22Rv1 (cell line): Measurements from ENCODE around the gene TBC1D5.

Experiments used
- CTCF ChIP-seq: fragments of 450-650 bp; IDR thresholded peaks from 2 replicates; pipeline ENCODE4 v1.5.1; 2017; ENCODE audit warnings: mild to moderate bottlenecking
- ZFX ChIP-seq: fragments of 450-650 bp; IDR thresholded peaks from 2 replicates; pipeline ENCODE4 v1.6.1; 2017; ENCODE audit warnings: antibody characterized with exemption, borderline replicate concordance

- TF ChIP-seq CTCF (no peak), ZFX (no peak)
Measured at GRCh38 chr3:17744693-17745092, 2.3 kb upstream of the TBC1D5 start.
